Amniotic stem cell (primary cell): Measurements from ENCODE around the gene DYTN.
"Not testable (repeated sequence)": the region's sequence is repeated elsewhere in the genome, so short reads cannot be mapped to it uniquely, and the experiment has no call there.

ENCODE experiments used
- DNase-seq: peaks from one replicate; lab custom pipeline; 2025; lab: John Stamatoyannopoulos, UW

DYTN gene

GRCh38 chr2:206718296-206718695 is at the start of gene DYTN:
TSS of gene DYTN (minus strand) at chr2:206718396. CDS start at chr2:206718279, 117 bp downstream.
- DNase-seq, result no peak

GRCh38 chr2:206766057-206766930 is 48.1 kb upstream of the DYTN start:
- no peak for DNase-seq

GRCh38 chr2:206765242-206766056 is 47.3 kb upstream of the DYTN start, which contains the start of the genes FASTKD2 and MDH1B:
TSS of gene FASTKD2 (plus strand) at chr2:206765606. CDS start at chr2:206766694, 1,088 bp downstream.
TSS of gene MDH1B (minus strand) at chr2:206765328. CDS start at chr2:206765271, 57 bp downstream.
- DNase-seq, result peak; percentile 96

GRCh38 chr2:206764673-206765241 is 46.6 kb upstream of the DYTN start:
- no peak for DNase-seq

GRCh38 chr2:206756816-206757215 is 38.6 kb upstream of the DYTN start:
- no peak for DNase-seq

- DNase-seq, result no peak
Observed at GRCh38 chr2:206740800-206741199, 22.6 kb upstream of the DYTN start.

GRCh38 chr2:206739271-206739670 is 21.1 kb upstream of the DYTN start:
- no peak for DNase-seq

- DNase-seq, result no peak
Observed at GRCh38 chr2:206736935-206737334, 18.7 kb upstream of the DYTN start.

GRCh38 chr2:206733341-206733740 is 15.1 kb upstream of the DYTN start:
- no peak for DNase-seq

- DNase-seq, result no peak
Observed at GRCh38 chr2:206728277-206729199, 10.3 kb upstream of the DYTN start.

GRCh38 chr2:206727287-206727686 is 9.1 kb upstream of the DYTN start:
- DNase-seq, result no peak

- DNase-seq, result no peak
Observed at GRCh38 chr2:206723288-206723687, 5.1 kb upstream of the DYTN start.

- no peak for DNase-seq
Observed at GRCh38 chr2:206721256-206721920, 3.2 kb upstream of the DYTN start.

GRCh38 chr2:206716623-206717022 is 1.6 kb downstream of the DYTN start:
- no peak for DNase-seq

GRCh38 chr2:206715183-206715582 is 3.0 kb downstream of the DYTN start:
- not testable (repeated sequence) for DNase-seq

- DNase-seq, result no peak
Observed at GRCh38 chr2:206713746-206714145, 4.5 kb downstream of the DYTN start.

- DNase-seq, result no peak
Observed at GRCh38 chr2:206708286-206708685, 9.9 kb downstream of the DYTN start.

GRCh38 chr2:206707164-206707701 is 11.0 kb downstream of the DYTN start:
- no peak for DNase-seq

GRCh38 chr2:206701952-206702605 is 16.1 kb downstream of the DYTN start:
- no peak for DNase-seq

- DNase-seq, result no peak
Observed at GRCh38 chr2:206700156-206700555, 18.0 kb downstream of the DYTN start.
